Gastrocnemius medialis (tissue), 4 donors: ENCODE data around the gene PRMT3. TPM values are rescaled to one million over a fixed set of nuclear protein-coding genes. Genes with fewer than 3 reads are reported as not detected.
"Not testable (repeated sequence)": the region's sequence is repeated elsewhere in the genome, so short reads cannot be mapped to it uniquely, and the experiment has no call there.

ENCODE experiments used
- ATAC-seq, 2 donors: fragments of 150-250 bp; one replicate each; pipeline ENCODE4 v1.9.1; 2016
- DNase-seq, 2 donors: peaks; one replicate each; pipeline ENCODE4 v3.0.0-alpha.2; 2019
- H3K27ac ChIP-seq, 4 donors: fragments of 200-600 bp; sonication (generic); 1 replicate in 1 of 4; 2 replicates in 3 of 4; pipeline ENCODE4 v1.5.1; 2016 to 2018; ENCODE audit warnings: mild to moderate bottlenecking in 2 of 4, moderate library complexity in 1 of 4
- H3K27me3 ChIP-seq, 3 donors: fragments of 200-600 bp; sonication (generic) in 2 of 3; 1 replicate in 1 of 3; 2 replicates in 2 of 3; pipeline versions ENCODE4 v1.5.1 to v1.6.0; 2016 to 2019; ENCODE audit warnings: mild to moderate bottlenecking in 1 of 3, moderate library complexity in 1 of 3
- H3K36me3 ChIP-seq, 2 donors: fragments of 200-600 bp; sonication (generic) in 1 of 2; one replicate each; pipeline ENCODE4 v1.5.1; 2017 to 2018
- H3K4me1 ChIP-seq, 2 donors: fragments of 200-600 bp; sonication (generic) in 1 of 2; one replicate each; pipeline ENCODE4 v1.5.1; 2016 to 2017; ENCODE audit warnings: mild to moderate bottlenecking in 2 of 2
- H3K4me3 ChIP-seq, 4 donors: fragments of 200-600 bp; sonication (generic) in 3 of 4; 1 replicate in 1 of 4; 2 replicates in 3 of 4; pipeline ENCODE4 v1.5.1; 2016 to 2019; ENCODE audit warnings: mild to moderate bottlenecking in 2 of 4
- H3K9me3 ChIP-seq, 3 donors: fragments of 200-600 bp; sonication (generic) in 2 of 3; 1 replicate in 1 of 3; 2 replicates in 2 of 3; pipeline ENCODE4 v1.5.1; 2016 to 2019
- POLR2A ChIP-seq, 2 donors: fragments of 450-650 bp; IDR thresholded peaks; one replicate each; pipeline ENCODE4 v1.6.1; 2017; ENCODE audit warnings: antibody characterized with exemption in 2 of 2, mild to moderate bottlenecking in 2 of 2, moderate library complexity in 2 of 2
- in situ Hi-C, 4 donors: fragments of 200-750 bp; cut with MboI; loops; one replicate each; pipeline versions ENCODE4 v1.15.0 to v1.8.0; 2017; ENCODE audit warnings: low sequenced_read_pairs in 4 of 4
- intact Hi-C: fragments of 100-400 bp; cut with DNase I; formaldehyde crosslinking; loops from one replicate; pipeline ENCODE4 v1.15.1; 2023; ENCODE audit warnings: low total_unique reads
- total RNA-seq, 4 donors: library from RNA; depleted of rRNA; stranded (reverse); fragments of >200 nt; gene quantifications; one replicate each; pipeline versions ENCODE4 v1.1.0 to v1.2.3, GENCODE V29; 2016
- TF ChIP-seq, protein P1 (sequence below), 5 experiments: fragments of 450-650 bp in 3 of 5; fragments of 200-600 bp in 2 of 5; sonication (generic) in 2 of 5; IDR thresholded peaks in 4 of 5; conservative IDR thresholded peaks in 1 of 5; 1 replicate in 4 of 5; 2 replicates in 1 of 5; pipeline ENCODE4 v1.5.1; 2016 to 2019; ENCODE audit warnings: antibody characterized with exemption in 5 of 5, mild to moderate bottlenecking in 3 of 5, moderate library complexity in 3 of 5

Gene PRMT3
- total RNA-seq, 4 donors from 2014 or later = 14.0 to 20.1 (median 17.0) TPM

DNA sequence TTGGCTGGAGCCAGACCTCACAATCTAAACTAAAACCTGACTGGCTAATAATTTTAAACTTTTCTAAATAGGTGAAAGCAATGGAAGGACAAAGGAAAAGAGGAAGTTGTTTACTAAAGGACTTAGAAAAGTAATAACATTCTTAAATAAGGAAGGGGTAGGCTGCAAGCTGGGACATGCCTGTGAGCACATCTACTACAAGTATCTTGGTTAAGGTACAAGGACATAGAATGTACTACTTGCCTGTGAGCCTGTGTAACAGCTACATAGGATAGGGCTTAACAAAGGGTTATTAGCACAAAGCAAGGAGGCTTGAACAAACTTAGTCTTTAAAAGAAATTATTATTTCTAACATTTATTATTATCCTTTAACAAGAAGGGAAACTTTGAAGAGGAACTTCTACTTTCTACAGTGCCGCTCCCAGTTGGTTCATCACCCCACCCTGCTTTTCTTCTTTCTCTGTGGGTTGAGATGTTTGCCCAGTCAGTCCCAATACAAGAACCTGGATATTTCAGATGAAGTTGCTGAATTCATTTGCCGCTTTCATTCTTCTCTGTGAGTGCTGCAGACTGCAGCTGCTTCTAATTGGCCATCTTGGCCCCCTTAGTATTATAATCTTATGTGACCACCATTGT lies 87.5 kb downstream of the PRMT3 start:
- no peak for DNase-seq
- Histone ChIP-seq H3K9me3 (no peaks in the 10 kb centered on the region), H3K4me3 (no peak overlapping the region), H3K4me1 (peaks cover 4 to 25% of the 10 kb centered on the region in 2 donors), H3K27me3 (no peaks in the 10 kb centered on the region), H3K27ac (peak overlapping the region; percentile 40 to 64 (median 51)), H3K36me3 (no peaks in the 10 kb centered on the region)
- intact Hi-C loops (no loop called here), in situ Hi-C loops (no loop called here)
- no peak for ATAC-seq
- TF ChIP-seq POLR2A (IDR thresholded peaks at IDR 0.05) = no peak

DNA sequence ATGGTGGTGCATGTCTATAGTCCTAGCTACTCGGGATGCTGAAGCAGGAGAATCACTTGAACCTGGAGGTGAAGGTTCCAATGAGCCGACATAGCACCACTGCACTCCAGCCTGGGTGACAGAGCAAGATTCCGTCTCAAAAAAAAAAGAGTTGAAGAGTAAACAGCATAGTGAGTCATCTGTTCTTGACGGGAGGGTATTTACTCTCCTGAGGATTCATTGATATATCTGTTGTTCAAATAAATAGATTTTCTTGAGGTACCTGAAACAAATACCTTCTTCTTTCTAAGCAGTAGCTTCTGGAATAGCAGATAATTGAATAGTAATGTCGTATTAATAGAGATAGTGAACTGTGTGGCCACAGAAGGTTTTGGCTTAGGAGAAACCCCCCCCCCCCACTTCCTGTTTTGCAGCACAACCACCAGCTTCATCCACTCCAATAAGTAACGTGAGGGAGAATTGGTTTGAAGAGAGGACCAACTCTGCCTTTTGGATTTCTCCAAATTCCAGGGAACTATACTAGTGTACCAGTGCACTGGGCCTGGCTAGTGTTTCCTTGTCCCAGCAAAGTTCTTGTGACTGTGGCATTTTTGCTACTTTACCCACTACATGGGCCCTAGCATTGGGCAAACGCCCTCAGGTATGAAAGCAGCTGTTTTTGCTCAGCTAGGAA lies 90.0 kb downstream of the PRMT3 start:
- ATAC-seq (no peak), DNase-seq (no peak)
- intact Hi-C loops (no loop called here), in situ Hi-C loops (no loop called here)
- no peak overlapping the region for H3K4me3 ChIP-seq
- no peak overlapping the region for H3K27ac ChIP-seq
- H3K36me3 ChIP-seq = no peaks in the 10 kb centered on the region
- TF ChIP-seq, protein P1, sequence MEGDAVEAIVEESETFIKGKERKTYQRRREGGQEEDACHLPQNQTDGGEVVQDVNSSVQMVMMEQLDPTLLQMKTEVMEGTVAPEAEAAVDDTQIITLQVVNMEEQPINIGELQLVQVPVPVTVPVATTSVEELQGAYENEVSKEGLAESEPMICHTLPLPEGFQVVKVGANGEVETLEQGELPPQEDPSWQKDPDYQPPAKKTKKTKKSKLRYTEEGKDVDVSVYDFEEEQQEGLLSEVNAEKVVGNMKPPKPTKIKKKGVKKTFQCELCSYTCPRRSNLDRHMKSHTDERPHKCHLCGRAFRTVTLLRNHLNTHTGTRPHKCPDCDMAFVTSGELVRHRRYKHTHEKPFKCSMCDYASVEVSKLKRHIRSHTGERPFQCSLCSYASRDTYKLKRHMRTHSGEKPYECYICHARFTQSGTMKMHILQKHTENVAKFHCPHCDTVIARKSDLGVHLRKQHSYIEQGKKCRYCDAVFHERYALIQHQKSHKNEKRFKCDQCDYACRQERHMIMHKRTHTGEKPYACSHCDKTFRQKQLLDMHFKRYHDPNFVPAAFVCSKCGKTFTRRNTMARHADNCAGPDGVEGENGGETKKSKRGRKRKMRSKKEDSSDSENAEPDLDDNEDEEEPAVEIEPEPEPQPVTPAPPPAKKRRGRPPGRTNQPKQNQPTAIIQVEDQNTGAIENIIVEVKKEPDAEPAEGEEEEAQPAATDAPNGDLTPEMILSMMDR (IDR thresholded peaks at IDR 0.05 in 4 of 5, conservative IDR thresholded peaks at IDR 0.05 in 1 of 5) = no peak
- no peak for TF ChIP-seq POLR2A (IDR thresholded peaks at IDR 0.05)
- H3K4me1 ChIP-seq = peaks cover 4 to 25% of the 10 kb centered on the region in 2 donors
- no peaks in the 10 kb centered on the region for H3K9me3 ChIP-seq
- H3K27me3 ChIP-seq = no peaks in the 10 kb centered on the region

DNA sequence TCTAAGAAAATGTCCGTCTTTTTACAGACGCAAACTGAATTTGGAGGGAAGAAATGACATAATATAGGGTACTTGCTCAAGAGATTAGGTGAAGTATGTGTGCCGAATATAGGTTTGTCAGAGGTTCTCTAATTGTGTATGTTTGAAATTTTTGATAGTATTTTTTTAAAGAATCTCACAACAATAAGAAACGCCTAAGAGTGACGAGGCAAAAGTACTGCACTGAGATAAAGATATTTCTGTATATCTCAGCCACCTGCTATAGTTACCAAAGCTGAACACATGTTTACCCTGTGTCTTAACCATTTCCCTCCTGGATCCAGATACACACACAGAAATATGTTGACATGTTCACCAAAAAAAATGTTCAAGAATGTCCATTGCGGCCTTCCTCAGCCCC lies 92.0 kb downstream of the PRMT3 start:
- H3K4me3 ChIP-seq = no peak overlapping the region
- no peaks in the 10 kb centered on the region for H3K27me3 ChIP-seq
- ATAC-seq (no peak), DNase-seq (no peak)
- intact Hi-C loops = no loop called here
- no peak overlapping the region for H3K27ac ChIP-seq
- in situ Hi-C loops = no loop called here
- H3K36me3 ChIP-seq = no peaks in the 10 kb centered on the region
- TF ChIP-seq POLR2A (IDR thresholded peaks at IDR 0.05) = no peak
- TF ChIP-seq, protein P1 (IDR thresholded peaks at IDR 0.05 in 4 of 5, conservative IDR thresholded peaks at IDR 0.05 in 1 of 5) = no peak
- H3K4me1 ChIP-seq = peaks cover 0 to 15% of the 10 kb centered on the region in 2 donors
- H3K9me3 ChIP-seq = no peaks in the 10 kb centered on the region

DNA sequence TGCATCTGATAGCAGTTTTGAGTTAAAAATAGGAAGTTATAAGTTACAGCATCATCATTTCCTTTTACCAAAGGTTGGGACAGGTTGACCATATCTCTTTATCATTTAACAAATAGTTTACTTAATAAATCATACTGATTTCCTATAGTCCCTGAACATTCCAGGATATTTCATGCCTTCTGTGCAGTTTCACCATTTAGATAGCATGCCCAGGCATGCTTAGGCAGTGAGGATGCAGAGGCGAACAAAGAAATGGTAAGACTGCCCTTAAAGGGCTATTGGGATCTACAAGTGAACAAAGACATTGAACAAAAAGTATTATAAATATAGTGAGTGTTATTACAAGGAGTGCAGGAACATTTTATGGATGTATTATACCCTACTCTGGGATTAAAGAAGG lies 96.4 kb downstream of the PRMT3 start:
- H3K9me3 ChIP-seq = no peaks in the 10 kb centered on the region
- in situ Hi-C loops (no loop called here), intact Hi-C loops (no loop called here)
- no peak overlapping the region for H3K27ac ChIP-seq
- no peaks in the 10 kb centered on the region for H3K27me3 ChIP-seq
- TF ChIP-seq POLR2A (IDR thresholded peaks at IDR 0.05) = no peak
- TF ChIP-seq, protein P1 (IDR thresholded peaks at IDR 0.05 in 4 of 5, conservative IDR thresholded peaks at IDR 0.05 in 1 of 5) = no peak
- no peaks in the 10 kb centered on the region for H3K36me3 ChIP-seq
- H3K4me1 ChIP-seq = no peaks in the 10 kb centered on the region
- no peak for DNase-seq
- no peak for ATAC-seq
- H3K4me3 ChIP-seq = no peak overlapping the region

DNA sequence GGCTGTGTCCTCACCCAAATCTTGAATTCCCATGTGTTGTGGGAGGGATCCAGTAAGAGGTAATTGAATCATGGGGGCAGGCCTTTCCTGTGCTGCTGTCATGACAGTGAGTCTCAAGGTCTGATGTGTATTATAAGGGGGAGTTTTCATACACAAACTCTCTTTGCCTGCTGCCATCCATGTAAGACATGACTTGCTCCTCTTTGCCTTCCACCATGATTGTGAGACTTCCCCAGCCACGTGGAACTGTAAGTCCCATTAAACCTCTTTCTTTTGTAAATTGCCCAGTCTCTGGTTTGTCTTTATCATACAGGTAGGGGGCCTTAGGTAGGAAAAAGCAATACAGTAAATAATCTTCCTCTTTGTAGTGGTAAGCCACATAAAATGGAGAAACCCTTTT lies 96.9 kb downstream of the PRMT3 start:
- not testable (repeated sequence) for DNase-seq

More for the DNA sequence above, 96.9 kb downstream of the PRMT3 start:
- ATAC-seq, H3K36me3 ChIP-seq, intact Hi-C loops, in situ Hi-C loops, H3K27me3 ChIP-seq, H3K27ac ChIP-seq, H3K4me1 ChIP-seq, H3K9me3 ChIP-seq, H3K4me3 ChIP-seq: not testable (repeated sequence)
